Measurements from ENCODE around the gene CBR1. TPM values are rescaled to one million over a fixed set of nuclear protein-coding genes. Genes with fewer than 3 reads are reported as not detected.
A peak's percentile ranks its signal among the peaks of the same experiment; 100 is the strongest.

The CBR1 gene
- total and polyA plus RNA-seq, 8 donors: 9.0 to 30.7 (median 14.9) TPM

DNA sequence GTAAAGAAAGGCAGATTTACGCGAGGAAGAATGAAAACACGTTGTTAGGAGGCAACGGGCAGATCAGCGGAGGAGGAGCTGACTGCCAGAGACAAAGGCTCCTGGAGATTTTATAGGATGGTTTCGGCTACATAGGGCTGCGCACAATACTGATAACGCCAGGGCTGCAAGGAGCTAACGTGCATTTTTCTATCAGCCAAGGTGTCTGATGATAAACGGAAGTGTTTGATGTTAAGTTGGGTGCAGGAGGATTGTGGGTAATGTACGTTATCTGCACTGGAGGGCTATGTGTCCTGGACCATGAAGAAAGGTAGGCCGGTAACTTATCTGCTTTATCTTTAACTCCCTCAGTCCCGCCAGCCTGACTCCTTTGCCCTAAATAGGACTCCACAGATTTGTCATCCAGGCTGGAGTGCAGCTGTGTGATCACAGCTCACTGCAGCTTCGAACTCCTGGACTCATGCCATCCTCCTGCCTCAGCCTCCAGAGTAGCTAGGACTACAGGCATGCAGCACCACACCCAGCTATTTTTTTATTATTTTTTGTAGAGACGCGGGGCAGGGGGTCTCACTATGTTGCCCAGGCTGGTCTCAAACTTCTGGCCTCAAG, 39.1 kb upstream of the CBR1 start:
- DNase-seq (no peak), FAIRE-seq (no peak), ATAC-seq (no peak)
- WGBS, 2 donors: 47 to 60% methylated on average over 16 of the region's 16 CpGs
- H3K9me3 ChIP-seq: no peaks in the 10 kb centered on the region
- H3K4me1 ChIP-seq: no peaks in the 10 kb centered on the region
- intact Hi-C loops (cut with DNase I): no loop called here
- no peak overlapping the region for H3K27ac ChIP-seq
- H3K4me3 ChIP-seq: no peak overlapping the region
- TF ChIP-seq, protein P1, sequence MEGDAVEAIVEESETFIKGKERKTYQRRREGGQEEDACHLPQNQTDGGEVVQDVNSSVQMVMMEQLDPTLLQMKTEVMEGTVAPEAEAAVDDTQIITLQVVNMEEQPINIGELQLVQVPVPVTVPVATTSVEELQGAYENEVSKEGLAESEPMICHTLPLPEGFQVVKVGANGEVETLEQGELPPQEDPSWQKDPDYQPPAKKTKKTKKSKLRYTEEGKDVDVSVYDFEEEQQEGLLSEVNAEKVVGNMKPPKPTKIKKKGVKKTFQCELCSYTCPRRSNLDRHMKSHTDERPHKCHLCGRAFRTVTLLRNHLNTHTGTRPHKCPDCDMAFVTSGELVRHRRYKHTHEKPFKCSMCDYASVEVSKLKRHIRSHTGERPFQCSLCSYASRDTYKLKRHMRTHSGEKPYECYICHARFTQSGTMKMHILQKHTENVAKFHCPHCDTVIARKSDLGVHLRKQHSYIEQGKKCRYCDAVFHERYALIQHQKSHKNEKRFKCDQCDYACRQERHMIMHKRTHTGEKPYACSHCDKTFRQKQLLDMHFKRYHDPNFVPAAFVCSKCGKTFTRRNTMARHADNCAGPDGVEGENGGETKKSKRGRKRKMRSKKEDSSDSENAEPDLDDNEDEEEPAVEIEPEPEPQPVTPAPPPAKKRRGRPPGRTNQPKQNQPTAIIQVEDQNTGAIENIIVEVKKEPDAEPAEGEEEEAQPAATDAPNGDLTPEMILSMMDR (IDR thresholded peaks at IDR 0.05): no peak
- peaks cover 0 to 6% (median 0%) of the 10 kb centered on the region in 3 donors for H3K36me3 ChIP-seq
- H3K27me3 ChIP-seq: no peaks in the 10 kb centered on the region

DNA sequence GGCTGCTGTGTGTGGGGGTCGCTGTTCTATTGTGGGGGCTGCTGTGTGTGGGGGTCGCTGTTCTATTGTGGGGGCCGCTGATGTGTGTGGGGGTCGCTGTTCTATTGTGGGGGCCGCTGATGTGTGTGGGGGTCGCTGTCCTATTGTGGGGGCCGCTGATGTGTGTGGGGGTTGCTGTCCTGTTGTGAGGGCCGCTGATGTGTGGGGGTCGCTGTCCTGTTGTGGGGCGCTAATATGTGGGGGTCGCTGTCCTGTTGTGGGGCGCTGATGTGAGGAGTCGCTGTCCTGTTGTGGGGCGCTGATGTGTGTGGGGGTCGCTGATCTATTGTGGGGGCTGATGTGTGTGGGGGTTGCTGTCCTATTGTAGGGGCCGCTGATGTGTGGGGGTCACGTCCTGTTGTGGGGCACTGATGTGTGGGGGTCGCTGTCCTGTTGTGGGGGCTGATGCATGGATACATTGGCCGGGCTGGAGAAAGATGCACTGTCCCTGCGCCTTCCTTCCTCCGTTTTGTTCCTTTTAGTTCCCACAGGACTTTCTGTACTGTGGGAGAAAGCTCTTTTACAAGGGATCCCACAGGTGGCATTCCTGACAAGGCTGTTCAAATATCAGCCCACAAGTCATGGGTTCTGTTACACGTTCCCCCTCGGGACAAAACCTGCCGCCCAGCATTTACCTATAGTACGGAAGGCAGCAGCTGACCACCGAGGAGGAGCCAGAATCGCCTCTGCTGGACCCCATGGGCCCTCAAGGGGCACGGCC, 37.0 kb upstream of the CBR1 start:
- WGBS, 2 donors: 80 to 88% methylated on average over 28 of the region's 28 CpGs

DNA sequence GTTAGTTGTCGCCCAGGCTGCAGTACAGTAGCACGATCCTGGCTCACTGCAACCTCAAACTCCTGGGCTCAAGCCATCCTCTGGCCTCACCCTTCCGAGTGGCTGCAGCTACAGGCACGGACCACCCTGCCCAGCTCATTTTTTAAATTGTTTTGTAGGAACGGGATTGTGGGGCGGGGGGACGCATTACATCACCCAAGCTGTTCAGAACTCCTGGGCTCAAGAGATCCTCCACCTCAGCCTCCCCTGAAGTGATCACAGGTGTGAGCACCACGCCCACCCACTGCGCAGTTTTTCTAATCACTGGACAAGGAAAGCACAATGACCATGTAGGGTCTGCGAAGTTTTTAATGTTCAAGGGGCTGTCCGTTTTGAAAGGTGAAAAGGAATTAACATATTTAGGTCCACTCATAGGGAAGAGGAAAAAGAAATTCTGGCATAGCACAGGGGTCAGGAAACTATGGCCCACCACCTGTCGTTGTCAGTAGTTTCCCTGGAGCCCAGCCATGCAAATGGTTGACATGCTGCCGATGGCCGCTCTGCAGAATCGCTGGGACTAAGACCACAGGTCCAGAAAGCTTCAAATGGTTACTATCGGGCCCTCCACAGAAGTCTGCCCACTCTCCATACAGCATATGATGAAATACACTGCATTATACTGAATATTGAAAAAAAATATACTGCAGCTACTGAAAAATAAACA, 35.5 kb upstream of the CBR1 start:
- Histone ChIP-seq H3K36me3 (peaks cover 0 to 28% (median 0%) of the 10 kb centered on the region in 3 donors), H3K27me3 (no peaks in the 10 kb centered on the region), H3K4me3 (no peak overlapping the region), H3K27ac (no peak overlapping the region), H3K9me3 (no peaks in the 10 kb centered on the region), H3K4me1 (no peaks in the 10 kb centered on the region)
- TF ChIP-seq, protein P1 (IDR thresholded peaks at IDR 0.05): no peak
- DNase-seq: no peak
- intact Hi-C loops (cut with DNase I): no loop called here
- ATAC-seq: no peak
- 81 to 88% methylated on average over 16 of the region's 16 CpGs for whole genome bisulfite sequencing, 2 donors
- FAIRE-seq: no peak

More for the DNA sequence above, 37.0 kb upstream of the CBR1 start:
- DNase-seq: no peak
- Histone ChIP-seq H3K27ac (no peak overlapping the region), H3K4me3 (no peak overlapping the region), H3K36me3 (peaks cover 0 to 24% (median 0%) of the 10 kb centered on the region in 3 donors), H3K27me3 (no peaks in the 10 kb centered on the region), H3K9me3 (no peaks in the 10 kb centered on the region), H3K4me1 (no peaks in the 10 kb centered on the region)
- no peak for FAIRE-seq
- intact Hi-C loops (cut with DNase I): no loop called here
- no peak for ATAC-seq
- TF ChIP-seq, protein P1 (IDR thresholded peaks at IDR 0.05): no peak

DNA sequence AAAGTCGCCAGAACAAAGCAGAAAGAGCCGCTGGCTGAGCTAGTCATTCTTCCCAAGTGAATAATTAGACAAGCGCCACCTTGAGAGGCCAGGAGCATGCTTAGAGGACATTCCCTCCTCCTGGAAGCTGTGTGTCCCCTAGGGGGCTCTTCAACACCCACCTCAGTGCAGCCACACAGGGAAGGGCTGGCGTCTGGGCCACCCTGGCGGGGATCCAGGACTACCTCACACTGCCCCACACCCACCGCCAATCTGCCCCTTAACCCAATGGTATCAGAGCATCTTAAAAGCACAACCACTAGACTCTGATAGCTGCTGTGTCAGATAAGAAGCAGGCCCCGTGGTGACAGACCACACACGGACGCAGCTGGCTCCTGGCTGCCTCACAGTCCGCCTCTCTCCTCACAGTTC, 34.4 kb upstream of the CBR1 start:
- no peak overlapping the region for H3K4me3 ChIP-seq
- TF ChIP-seq, protein P1 (IDR thresholded peaks at IDR 0.05): no peak
- H3K27ac ChIP-seq: no peak overlapping the region
- H3K4me1 ChIP-seq: no peaks in the 10 kb centered on the region
- peak in 2 of 4 donors; percentile 24 to 25 for ATAC-seq
- intact Hi-C loops (cut with DNase I): no loop called here
- no peak for DNase-seq
- no peak for FAIRE-seq
- H3K27me3 ChIP-seq: no peaks in the 10 kb centered on the region
- no peaks in the 10 kb centered on the region for H3K9me3 ChIP-seq
- WGBS, 2 donors: 65 to 74% methylated on average over 10 of the region's 10 CpGs
- peaks cover 0 to 28% (median 0%) of the 10 kb centered on the region in 3 donors for H3K36me3 ChIP-seq
